Measurements from ENCODE around the gene COG2. TPM values are rescaled to one million over a fixed set of nuclear protein-coding genes. Genes with fewer than 3 reads are reported as not detected.

The COG2 gene
- polyA plus RNA-seq, 3 donors = 9.9 to 11.6 (median 10.2) TPM

DNA sequence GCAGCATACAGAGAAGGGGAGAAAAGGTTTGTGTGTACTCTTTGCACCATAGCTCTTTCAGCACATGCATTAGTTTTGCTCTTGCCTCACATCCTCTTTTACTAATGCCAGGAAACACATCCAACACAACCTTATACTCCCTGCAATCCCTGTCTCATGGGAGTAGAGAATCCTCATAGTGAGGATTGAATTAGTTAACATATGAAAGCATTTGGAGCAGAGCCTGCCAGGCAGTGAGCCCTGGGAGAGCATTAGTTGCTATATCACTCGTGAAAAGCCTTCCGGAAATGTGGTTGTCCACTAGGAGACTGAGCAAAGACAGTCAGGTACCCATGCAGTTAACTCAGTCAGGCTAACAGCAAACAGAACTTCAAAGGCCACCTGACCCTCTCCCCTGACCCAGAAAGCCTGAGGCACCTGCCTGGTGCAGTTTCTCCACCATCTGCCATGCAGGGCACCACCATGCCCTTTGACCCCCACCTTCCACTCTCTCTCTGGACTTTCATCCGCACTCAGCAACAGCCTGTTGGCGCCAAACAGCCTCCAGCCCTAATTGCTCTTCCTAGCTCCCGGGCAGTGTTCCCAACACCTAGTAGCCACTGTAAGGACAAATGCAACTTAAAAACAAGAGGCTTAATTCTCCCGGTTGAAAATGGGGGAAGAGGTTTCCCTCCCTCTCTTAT lies 86.6 kb downstream of the COG2 start:
- no peak overlapping the region for H3K27ac ChIP-seq (ENCODE audit: low read depth, low read length)
- WGBS, 3 donors = 41 to 51% (median 43%) methylated on average over 6 of the region's 6 CpGs

- H3K27ac ChIP-seq (ENCODE audit: low read depth, low read length) = no peak overlapping the region
Observed at GRCh38 chr1:230730977-230731376, 88.7 kb downstream of the COG2 start.

DNA sequence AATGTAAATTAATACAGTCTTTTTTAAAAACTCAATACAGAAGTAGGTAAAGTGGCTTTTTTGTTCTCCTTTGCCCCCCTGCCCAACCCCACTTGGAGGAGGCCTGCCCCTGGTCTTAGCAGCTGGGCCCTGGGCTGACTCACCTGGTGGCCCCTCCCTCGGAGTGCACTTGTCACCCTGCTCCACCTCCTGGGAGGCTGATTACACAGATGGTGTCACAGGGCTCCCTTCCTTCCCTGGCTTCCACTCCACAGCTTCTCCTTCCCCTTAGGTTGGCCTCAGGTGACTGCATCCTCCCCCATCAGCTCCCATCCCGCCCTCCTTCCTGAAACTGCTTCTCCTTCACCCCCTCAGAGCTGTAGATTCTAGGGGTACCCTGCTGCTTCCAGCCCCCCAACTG lies 93.2 kb downstream of the COG2 start:
- 43 to 72% (median 64%) methylated on average over 2 of the region's 2 CpGs for WGBS, 3 donors
- no peak overlapping the region for H3K27ac ChIP-seq (ENCODE audit: low read depth, low read length)

More at GRCh38 chr1:230730977-230731376, 88.7 kb downstream of the COG2 start:
- 7 to 51% (median 33%) methylated on average over 5 of the region's 5 CpGs for WGBS, 3 donors

GRCh38 chr1:230737622-230738262 lies 95.5 kb downstream of the COG2 start:
- no peak overlapping the region for H3K27ac ChIP-seq (ENCODE audit: low read depth, low read length)
- WGBS, 3 donors = 91 to 93% (median 91%) methylated on average over 3 of the region's 3 CpGs

GRCh38 chr1:230739564-230740290 lies 97.4 kb downstream of the COG2 start:
- 93 to 96% (median 94%) methylated on average over 12 of the region's 12 CpGs for WGBS, 3 donors
- H3K27ac ChIP-seq (ENCODE audit: low read depth, low read length) = no peak overlapping the region

Other genes starting within 250 kb of the COG2 start
- gene PGBD5, start 216.1 kb upstream of the COG2 start, polyA plus RNA-seq = 10 to 100 TPM in 1 of 3 donors, under 1 TPM in 1, not detected in 1; 0.48 to 15.7 TPM
- gene AGT, start 71.6 kb downstream of the COG2 start, polyA plus RNA-seq = 10 to 100 TPM in 1 of 3 donors, 1 to 10 TPM in 2; 7.5 to 21.5 (median 7.6) TPM
- 1 to 10 TPM in 1 of 3 donors, under 1 TPM in 2; 0.13 to 1.9 (median 0.45) TPM for gene CAPN9, start 104.9 kb downstream of the COG2 start, polyA plus RNA-seq
- 10 to 100 TPM; 11.8 to 19.2 (median 15.0) TPM for gene C1orf198, start 226.0 kb downstream of the COG2 start, polyA plus RNA-seq